C4-2B (cell line): Measurements from ENCODE around the gene DACH2.

Experiments
- CTCF ChIP-seq: fragments of 450-650 bp; conservative IDR thresholded peaks from 2 replicates; pipeline ENCODE4 v1.5.1; 2017; ENCODE audit warnings: mild to moderate bottlenecking
- ZFX ChIP-seq: fragments of 450-650 bp; IDR thresholded peaks from 2 replicates; pipeline ENCODE4 v1.6.1; 2017

GRCh38 chrX:86121916-86122315 lies 26.3 kb upstream of the DACH2 start:
- TF ChIP-seq CTCF (no peak), ZFX (no peak)
